ENCODE results near the gene TTLL12.

Gene TTLL12

DNA sequence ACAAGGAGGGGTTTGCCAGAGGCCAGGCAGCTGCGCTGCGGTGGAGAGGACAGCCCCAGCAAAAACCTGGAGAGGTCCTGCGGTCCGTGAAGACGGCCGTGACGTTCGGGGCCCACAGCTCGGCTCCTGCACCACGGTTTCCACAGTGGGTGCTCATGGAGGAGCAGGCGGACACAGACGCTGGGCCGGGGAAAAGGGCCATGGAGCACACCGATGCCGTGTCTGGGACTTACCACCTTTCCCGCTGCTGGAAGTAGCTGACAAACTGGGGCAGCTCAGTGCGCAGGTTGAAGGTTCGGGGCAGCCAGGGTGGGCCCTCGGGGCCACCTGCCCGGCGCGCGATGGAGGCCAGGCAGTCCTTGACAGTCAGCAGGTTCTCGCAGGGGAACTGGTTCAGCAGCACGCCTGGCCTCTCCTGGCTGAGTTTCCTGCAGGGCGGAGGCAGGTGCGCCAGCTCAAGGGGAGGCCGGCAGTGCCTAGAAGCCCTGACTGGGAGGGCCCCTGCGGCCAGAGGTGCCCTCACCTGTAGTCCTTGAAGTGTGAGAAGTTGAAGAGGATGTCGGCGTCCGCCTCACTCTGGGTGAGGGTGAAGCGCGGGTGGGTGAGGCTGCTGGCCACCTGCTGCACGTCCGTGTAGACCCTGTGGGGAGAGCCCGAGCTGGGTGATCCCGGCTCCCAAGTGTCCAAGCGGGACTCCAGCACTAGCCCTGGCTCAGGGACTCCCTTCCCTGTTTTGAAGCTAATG is 12.8 kb downstream of the TTLL12 start:
- Histone ChIP-seq H3K4me2 (ENCODE audit: low read depth, low read length, poor library complexity, severe bottlenecking) (no peak overlapping the region), H3K9me3 (ENCODE audit: insufficient read depth, low read length) (no peaks in the 10 kb centered on the region), H3K79me2 (ENCODE audit: insufficient read depth, low read length) (no peaks in the 10 kb centered on the region), H3K9ac (ENCODE audit: low read length) (no peak overlapping the region), H4K20me1 (ENCODE audit: low read depth, low read length) (no peaks in the 10 kb centered on the region), H2AFZ (ENCODE audit: low read depth, low read length, severe bottlenecking) (no peak overlapping the region), H3K9me2 (replicated peaks; ENCODE audit: insufficient read depth, low read length) (no peaks in the 10 kb centered on the region), H3F3A (ENCODE audit: insufficient read depth) (no peaks in the 10 kb centered on the region), H3K27me3 (ENCODE audit: low read length) (no peaks in the 10 kb centered on the region), H3K36me3 (ENCODE audit: low read length) (no peaks in the 10 kb centered on the region), H3K4me3 (ENCODE audit: insufficient read depth, low read length, poor library complexity, severe bottlenecking) (no peak overlapping the region), H3K27ac (ENCODE audit: low read depth, low read length) (no peak overlapping the region)
- no peak for TF ChIP-seq EZH2phosphoT487 (conservative IDR thresholded peaks at IDR 0.05; ENCODE audit: low read length)
- TF ChIP-seq, protein P1, sequence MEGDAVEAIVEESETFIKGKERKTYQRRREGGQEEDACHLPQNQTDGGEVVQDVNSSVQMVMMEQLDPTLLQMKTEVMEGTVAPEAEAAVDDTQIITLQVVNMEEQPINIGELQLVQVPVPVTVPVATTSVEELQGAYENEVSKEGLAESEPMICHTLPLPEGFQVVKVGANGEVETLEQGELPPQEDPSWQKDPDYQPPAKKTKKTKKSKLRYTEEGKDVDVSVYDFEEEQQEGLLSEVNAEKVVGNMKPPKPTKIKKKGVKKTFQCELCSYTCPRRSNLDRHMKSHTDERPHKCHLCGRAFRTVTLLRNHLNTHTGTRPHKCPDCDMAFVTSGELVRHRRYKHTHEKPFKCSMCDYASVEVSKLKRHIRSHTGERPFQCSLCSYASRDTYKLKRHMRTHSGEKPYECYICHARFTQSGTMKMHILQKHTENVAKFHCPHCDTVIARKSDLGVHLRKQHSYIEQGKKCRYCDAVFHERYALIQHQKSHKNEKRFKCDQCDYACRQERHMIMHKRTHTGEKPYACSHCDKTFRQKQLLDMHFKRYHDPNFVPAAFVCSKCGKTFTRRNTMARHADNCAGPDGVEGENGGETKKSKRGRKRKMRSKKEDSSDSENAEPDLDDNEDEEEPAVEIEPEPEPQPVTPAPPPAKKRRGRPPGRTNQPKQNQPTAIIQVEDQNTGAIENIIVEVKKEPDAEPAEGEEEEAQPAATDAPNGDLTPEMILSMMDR (IDR thresholded peaks at IDR 0.05; ENCODE audit: insufficient read depth, low read length, poor library complexity, severe bottlenecking): no peak

GRCh38 chr22:43173566-43173965 is 13.4 kb downstream of the TTLL12 start:
- Histone ChIP-seq H2AFZ (ENCODE audit: low read depth, low read length, severe bottlenecking) (no peak overlapping the region), H3K79me2 (ENCODE audit: insufficient read depth, low read length) (no peaks in the 10 kb centered on the region), H3K9me2 (replicated peaks; ENCODE audit: insufficient read depth, low read length) (no peaks in the 10 kb centered on the region), H3K27ac (ENCODE audit: low read depth, low read length) (no peak overlapping the region), H3K9me3 (ENCODE audit: insufficient read depth, low read length) (no peaks in the 10 kb centered on the region), H3K4me2 (ENCODE audit: low read depth, low read length, poor library complexity, severe bottlenecking) (no peak overlapping the region), H3K36me3 (ENCODE audit: low read length) (no peaks in the 10 kb centered on the region), H3K9ac (ENCODE audit: low read length) (no peak overlapping the region), H3K4me3 (ENCODE audit: insufficient read depth, low read length, poor library complexity, severe bottlenecking) (no peak overlapping the region), H3F3A (ENCODE audit: insufficient read depth) (no peaks in the 10 kb centered on the region), H3K27me3 (ENCODE audit: low read length) (no peaks in the 10 kb centered on the region), H4K20me1 (ENCODE audit: low read depth, low read length) (no peaks in the 10 kb centered on the region)
- TF ChIP-seq EZH2phosphoT487 (conservative IDR thresholded peaks at IDR 0.05; ENCODE audit: low read length): no peak
- TF ChIP-seq, protein P1 (IDR thresholded peaks at IDR 0.05; ENCODE audit: insufficient read depth, low read length, poor library complexity, severe bottlenecking): no peak

- Histone ChIP-seq H4K20me1 (ENCODE audit: low read depth, low read length) (no peaks in the 10 kb centered on the region), H3K79me2 (ENCODE audit: insufficient read depth, low read length) (no peaks in the 10 kb centered on the region), H3K9ac (ENCODE audit: low read length) (no peak overlapping the region), H3K36me3 (ENCODE audit: low read length) (no peaks in the 10 kb centered on the region), H3K27ac (ENCODE audit: low read depth, low read length) (no peak overlapping the region), H2AFZ (ENCODE audit: low read depth, low read length, severe bottlenecking) (no peak overlapping the region), H3K27me3 (ENCODE audit: low read length) (no peaks in the 10 kb centered on the region), H3F3A (ENCODE audit: insufficient read depth) (no peaks in the 10 kb centered on the region), H3K4me3 (ENCODE audit: insufficient read depth, low read length, poor library complexity, severe bottlenecking) (no peak overlapping the region), H3K9me2 (replicated peaks; ENCODE audit: insufficient read depth, low read length) (no peaks in the 10 kb centered on the region), H3K9me3 (ENCODE audit: insufficient read depth, low read length) (no peaks in the 10 kb centered on the region), H3K4me2 (ENCODE audit: low read depth, low read length, poor library complexity, severe bottlenecking) (no peak overlapping the region)
- TF ChIP-seq, protein P1 (IDR thresholded peaks at IDR 0.05; ENCODE audit: insufficient read depth, low read length, poor library complexity, severe bottlenecking): no peak
- TF ChIP-seq EZH2phosphoT487 (conservative IDR thresholded peaks at IDR 0.05; ENCODE audit: low read length): no peak
These were observed 14.7 kb downstream of the TTLL12 start for GRCh38 chr22:43172191-43172590.

Data from SU-DHL-6 (cell line).